HG03442 (cell line): Measurements from ENCODE around the gene PRKCE.
"Not testable (repeated sequence)": the region's sequence is repeated elsewhere in the genome, so short reads cannot be mapped to it uniquely, and the experiment has no call there.

Experiments used
- ATAC-seq: cut with Tn5 transposase; IDR thresholded peaks from one replicate; pipeline ENCODE4 v1.9.1; 2021; ENCODE audit warnings: mild to moderate bottlenecking, moderate library complexity; ENCODE audit not compliant: unreplicated experiment

The PRKCE gene

DNA sequence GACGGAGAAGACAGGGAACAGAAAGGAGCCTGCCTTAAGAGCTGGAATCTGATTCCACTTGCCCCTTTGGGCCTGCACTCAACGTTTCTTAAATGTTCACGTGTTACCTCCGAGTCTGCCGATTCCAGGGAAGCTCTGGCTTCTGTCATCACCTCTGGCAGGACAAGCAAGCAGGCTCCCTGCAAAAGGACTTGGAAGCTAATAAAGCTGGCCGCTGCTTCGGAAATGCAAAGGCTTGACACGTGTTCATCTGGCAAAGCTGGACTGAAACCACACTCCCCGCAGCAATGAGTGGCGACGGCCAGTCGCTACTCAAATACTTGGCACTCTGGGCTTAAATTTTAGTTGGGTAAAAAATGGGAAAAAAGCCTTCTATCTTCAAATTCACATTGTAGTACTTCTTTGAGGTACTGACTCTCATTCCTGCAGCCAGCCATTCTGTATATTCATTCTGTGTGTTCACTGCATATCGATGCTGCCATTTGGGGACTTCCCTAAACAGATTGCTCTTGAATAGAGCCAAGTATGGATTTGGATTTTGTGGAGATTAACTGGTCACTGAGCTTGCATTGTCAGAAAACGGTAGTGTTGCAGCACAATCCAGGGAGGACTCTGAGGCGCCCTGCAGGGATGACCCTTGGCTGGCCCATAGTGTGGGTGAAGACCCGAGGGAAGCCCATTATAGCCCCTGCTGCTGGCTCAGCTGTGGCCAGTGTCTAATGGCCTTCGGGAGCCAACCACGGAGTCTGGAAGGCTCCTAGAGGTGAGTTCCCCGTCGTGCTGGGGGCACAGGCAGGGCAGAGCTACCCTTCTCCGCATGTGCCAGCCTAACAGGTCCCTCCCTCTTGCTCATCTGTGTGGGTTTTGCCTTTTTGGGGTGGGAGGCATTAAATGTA, 231.5 kb downstream of the PRKCE start:
- no peak for ATAC-seq

DNA sequence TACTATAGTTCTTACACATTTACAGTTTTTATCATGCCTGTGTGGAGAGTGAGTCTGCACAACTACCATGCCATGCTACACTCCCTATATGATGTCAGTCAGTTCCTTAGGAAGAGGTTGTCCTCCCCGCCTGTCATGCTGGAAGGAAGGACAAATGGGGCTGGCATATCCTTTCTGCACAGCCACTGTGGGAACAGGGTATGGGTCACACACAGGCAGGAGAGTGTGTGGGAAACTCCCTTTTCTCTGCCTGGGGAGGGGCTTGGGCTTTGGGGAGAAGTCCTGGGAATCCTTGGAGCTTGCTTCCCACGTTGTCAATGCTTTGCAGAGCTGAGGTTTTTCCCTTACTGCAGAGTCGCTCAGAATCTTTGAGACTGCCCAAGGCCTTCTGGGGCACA, 232.1 kb downstream of the PRKCE start:
- ATAC-seq, result no peak

DNA sequence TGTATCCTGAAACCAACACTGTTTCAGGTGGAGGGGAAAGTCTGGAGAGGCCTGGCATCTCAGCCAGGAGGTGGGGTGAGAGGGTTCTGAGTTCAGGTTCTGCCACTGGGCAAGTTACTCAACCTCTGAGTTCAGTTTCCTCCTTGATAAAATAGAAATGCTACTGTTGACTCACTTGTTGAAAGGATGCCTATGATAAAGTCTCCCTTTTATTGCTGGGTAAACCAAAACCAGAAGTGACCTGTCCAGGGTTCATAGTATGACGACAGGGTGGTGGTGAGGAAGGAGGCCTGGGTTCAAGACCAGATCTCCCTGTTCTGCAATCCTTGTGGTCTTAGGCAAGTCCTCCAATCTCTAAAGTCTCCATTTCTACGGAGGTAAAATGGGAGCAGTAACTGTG, 232.7 kb downstream of the PRKCE start:
- ATAC-seq, result no peak

DNA sequence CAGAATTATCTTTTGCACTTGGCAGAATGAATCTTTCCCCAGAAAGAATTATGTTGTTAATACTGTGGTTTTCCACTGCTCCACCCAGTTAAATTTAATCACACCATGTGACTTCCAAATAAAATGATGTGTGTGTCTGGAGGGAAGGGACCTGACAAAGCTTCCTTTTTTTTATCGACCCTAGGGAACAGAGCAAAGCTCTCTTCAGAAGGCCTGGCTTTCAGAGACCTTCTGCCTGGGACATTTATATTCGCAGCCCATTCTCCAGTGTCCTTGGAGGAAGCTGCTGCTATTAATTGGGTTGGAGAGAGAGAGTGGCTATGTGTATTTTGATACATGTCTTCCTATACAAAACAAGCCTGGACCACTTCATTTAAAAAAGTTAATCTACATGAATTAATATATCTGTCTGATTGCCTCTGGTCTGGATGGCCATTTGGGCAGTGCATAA, 233.7 kb downstream of the PRKCE start:
- ATAC-seq, result no peak

DNA sequence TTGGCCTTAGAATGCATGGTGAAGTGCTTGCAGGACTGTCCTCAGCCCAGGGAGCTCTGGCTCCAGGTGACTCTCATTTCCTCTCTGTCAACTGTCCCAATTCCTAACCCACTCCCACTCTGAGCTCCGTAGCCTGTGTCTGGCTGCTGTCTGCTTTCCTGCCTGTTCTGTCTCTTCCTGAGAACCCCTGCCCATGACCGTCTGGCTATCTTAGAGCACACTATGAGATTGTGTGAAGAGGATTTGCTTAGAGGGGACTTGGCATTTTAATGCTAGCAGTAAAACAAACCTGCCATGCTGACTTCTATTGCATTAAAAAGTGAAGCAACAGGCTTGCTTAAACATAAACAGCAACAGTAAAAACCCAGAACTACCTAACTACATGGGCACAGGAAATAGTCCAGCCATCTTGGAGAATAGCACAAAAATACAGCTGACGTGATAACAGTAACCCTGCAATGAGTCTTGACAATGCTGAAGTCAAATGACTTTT, 234.7 kb downstream of the PRKCE start:
- ATAC-seq, result no peak

DNA sequence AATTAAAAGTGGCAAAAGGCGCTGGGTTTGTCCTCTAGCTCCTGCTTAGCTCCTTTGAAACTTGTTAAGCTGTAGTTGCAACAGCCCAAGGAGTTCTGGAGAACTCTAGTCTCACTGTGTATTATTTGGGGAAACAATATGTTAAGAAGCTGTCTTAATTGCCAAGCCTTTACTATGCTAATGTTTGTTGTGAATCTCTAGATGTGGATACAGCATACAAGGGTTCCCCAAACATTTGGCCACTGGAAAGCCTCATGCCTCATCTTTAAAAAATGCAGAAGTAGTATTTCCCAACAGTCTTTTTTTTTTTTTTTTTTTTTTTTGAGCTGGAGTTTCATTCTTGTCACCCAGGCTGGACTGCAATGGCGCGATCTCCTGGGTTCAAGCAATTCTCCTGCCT, 236.7 kb downstream of the PRKCE start:
- ATAC-seq, result no peak

DNA sequence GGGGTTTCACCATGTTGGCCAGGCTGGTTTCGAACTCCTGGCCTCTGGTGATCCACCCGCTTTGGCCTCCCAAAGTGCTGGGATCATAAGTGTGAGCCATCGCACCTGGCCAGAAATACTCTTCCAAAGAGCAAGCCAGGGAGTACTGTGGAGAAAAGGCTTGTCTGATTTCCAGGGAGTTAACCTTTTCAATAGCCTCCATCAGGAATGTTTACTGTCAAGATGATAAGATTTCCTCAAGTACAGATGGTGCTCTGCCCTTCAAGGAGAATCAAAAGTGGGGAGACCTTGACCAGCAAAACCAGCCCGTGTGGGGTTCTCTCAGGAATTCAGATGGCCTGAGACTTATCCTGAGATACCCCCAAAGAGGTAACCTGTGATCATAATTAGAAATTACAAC, 237.2 kb downstream of the PRKCE start:
- ATAC-seq, result no peak

DNA sequence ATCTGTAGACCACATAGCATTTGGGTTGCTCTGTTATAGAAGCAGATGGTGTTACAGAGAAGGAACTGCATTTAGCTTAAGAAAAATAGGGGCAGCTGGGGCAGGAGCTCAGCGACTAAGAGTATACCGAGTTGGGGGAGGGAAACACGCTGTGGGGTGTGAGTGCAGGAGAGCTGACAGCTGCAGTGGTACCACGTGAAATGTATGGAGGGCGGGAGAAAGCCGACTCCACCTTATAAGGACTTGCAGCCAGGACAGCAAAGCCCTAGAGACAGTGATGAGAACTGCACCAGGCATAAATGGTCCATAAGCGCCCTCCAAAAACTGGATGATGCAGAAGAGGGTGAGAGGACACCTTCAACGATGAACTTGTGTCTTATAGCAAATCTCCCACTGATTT, 237.6 kb downstream of the PRKCE start:
- peak; percentile 86 for ATAC-seq

DNA sequence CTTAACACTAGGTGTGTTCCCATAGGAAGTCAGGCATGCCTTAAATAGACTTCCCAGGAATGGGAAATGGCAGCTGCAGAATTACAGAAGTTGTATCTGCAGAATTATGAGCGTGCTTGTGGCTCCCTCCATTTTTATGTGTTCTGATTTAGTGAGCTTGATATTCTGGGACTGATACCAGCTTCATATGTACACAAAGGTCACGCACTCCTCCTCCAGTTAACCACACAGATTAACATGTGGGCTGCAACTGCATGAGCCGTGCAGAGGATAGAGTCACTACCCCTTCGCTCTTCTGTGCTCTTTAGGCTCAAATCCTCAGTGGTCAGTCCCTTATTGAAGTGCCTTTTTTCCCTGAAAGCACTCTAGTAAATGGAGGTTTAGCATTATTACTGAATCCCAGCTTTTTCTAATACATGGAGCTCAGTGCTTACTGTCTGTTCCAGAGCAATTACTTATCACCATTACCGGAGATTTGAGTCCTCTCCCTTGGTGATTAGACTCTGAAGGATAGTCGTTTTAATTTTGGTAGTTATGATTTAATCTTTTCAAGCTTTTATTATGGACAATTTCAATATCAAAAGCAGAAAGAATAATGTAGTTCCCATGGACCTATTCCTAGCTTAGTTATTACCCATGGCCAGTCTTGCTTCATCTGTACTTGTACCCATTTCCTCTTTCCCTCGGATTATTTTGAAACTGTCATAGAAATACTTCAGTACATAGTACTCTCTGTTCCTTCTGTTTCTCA, 238.3 kb downstream of the PRKCE start:
- ATAC-seq, result peak; percentile 37

DNA sequence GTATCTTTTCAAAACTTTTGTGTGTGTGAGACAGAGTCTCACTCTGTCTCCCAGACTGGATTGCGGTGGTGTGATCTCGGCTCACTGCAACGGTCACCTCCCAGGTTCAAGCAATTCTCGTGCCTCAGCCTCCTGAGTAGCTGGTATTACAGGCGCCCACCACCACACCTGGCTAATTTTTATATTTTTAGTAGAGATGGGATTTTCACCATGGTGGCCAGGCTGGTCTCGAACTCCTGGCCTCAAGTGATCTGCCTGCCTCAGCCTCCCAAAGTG, 238.8 kb downstream of the PRKCE start:
- ATAC-seq, result not testable (repeated sequence)

DNA sequence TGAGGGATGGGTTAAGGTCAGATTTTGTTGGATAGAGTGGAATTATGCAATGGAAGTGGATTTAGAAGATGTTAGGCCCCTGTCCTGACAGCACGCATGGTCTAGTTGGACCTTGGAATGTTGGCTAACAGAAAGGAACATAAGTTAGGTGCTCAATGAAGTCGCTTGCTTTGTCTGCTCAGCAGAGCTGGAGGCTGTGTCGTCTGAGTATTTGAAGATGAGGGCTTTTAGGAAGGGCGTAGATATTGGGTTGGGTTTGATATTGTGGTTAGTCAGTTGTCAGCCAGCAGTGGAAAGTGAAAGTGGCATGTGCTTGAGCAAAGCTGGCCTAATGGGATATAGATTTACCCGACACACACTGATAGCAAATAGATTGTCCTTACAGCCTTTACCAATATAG, 239.3 kb downstream of the PRKCE start:
- no peak for ATAC-seq

DNA sequence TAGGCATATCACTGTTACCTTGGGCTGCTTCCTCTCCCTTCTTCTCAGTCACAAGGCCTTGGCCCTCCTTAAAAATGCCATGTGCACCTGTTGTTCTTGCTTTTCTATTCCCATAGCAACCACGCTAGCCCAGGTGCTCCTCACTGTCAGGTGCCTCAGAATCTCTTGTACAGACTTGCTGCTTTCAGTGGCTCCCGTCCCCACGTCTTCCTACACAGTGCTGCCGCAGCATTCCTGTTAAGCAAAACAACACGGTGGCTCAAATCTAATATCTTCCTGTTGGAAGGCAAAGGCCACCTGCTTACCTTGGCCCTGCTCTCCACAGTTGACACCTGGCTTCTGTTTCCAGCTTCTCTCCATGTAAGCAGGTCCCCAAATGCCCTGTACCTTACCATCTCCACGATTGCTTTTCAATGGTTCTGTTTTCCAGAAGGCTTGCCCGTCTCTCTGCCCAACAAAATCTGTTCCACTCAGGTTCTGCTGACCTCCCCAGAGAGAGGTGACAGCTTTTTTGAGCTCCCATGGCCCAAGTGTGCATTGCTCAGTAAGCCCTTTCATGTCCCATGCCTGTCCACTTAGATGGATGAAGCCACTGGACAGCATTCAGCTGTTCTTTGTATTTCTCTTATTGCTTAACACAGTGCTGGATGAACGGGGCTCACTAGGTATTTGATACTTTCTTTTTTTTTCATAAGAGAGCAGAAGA, 240.4 kb downstream of the PRKCE start:
- ATAC-seq, result no peak

DNA sequence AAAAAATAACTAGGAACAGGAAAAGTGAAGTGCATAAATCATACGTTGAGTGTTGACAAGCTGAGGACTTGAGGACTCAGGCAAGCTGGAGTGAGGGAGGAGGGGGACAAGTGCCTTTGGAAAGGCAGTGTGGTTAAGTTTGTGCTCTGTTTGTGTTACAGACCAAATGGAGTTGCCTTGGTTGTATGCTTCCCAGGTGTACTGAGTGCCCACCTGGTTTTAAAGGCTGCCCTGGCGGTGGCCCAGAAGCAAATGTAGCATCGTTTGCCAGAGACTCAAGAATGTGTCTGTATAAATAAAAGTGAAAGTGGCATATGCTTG, 240.9 kb downstream of the PRKCE start:
- no peak for ATAC-seq

DNA sequence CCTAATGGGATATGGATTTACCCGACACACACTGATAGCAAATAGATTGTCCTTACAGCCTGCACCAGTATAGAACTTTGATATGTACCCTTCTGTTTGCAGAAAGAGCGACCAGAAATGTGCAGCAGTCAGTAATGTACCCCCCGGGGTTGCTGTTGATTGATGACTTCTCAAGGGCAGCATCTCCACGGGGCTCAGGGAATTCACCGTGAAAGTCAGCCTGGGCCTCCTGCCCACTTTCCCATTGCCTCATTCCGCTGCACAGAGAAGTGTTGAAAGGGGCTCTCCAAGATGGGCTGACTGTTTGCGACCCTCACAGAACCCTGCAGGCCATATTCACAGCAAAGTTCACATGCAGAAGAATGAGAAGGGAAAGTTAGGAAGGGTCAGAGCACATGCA, 241.3 kb downstream of the PRKCE start:
- no peak for ATAC-seq

DNA sequence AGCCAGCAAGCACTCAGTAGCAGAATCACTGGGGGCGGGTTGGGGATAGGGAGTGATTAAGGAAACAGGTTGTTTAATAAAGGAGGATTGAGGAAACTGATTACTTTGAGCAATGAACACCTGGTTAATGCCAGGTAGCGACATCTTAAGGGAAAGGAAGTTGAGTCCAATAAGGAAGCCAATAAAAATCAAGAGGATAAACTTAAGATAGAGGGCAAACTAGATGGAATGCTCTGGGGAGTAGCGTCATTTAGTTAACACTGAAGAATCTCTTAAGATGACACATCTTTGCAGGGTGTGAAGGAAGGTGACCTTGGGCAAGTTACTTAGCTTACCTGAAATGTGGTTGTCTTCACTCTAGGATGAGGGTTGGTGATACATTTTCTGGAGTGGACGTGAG, 242.7 kb downstream of the PRKCE start:
- no peak for ATAC-seq

DNA sequence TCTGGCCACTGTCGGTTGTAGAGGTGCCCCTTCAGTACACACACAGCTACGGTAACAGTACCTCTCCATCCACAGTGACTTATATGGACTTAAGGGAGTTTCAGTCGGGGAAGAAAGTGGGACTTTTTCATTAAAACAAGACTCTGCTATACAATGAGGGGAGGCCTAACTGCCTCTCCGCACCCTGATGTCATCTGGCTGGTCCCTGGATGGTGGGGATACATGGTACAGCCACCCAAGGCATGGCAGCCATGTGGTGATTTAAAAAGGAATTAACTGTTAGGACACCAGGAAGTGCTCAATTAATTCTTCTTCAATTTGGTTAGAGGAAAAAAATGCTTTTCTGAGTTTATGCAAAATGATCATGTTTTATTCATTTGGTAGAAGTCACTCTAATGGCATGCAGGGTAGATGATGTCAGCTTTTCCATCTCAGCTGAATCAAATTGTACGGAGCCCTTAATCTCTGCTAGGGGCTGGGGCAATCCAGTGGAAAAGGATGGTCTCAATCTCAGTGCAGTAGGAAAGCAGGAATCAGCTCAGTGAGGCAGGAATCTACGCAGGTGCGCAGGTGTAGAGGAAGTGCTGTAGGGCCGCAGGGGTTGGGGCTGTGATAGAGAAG, 243.9 kb downstream of the PRKCE start:
- no peak for ATAC-seq

DNA sequence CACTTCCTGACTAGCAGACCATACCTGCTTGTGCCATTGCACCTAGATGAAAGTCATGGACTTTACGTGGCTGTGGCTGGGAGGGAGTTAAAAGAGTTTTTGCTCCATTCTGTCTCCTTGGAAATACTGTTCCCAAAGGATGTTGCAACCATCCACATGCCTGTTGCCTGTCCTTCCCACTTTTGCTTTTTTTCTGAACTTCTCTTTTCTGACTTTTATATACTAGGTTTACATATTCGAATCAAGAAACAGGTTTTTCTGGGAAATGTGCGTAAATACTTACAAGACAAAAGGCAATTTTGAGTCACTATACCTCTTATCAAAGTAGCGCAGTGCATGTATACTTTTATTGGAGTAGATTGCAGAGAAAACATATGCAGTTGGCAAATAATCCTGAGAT, 244.8 kb downstream of the PRKCE start:
- ATAC-seq, result no peak

DNA sequence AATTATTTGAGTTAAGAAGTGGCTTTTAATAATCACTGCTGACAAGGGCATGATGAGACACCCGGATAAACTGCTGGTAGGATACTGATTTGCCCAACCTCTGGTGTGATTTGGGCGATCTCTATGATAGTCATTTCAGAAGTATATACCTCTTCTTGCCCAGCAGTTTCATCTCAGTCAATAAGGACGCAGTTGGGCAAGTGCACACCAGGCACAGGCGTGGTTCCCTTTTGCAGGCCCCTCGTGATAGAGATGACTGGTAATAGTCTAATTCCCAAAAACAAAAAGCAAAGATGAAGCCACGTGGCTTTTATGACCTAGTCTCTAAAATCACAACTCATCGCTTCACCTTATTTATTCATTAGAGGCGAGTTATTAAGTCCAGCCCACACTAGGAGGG, 246.4 kb downstream of the PRKCE start:
- ATAC-seq, result no peak

DNA sequence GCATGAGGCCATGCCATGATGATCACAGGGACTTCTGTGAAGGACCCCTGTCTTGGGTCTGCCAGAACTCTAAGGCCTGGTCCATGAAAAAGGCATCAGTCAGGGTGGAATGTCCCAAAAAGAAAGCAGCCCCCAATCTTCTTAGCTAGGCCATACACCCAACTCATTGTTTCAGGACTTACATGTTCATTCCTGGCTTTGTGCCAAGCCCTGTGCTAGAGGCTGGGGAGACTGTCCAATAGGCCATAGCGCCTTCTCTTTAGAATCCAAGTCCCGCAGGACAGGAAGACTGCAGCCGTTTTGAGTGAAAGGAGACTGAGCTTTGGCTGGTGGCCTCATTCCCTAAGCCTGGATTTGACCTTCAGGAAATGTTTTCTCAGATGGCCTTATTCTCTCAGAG, 247.3 kb downstream of the PRKCE start:
- ATAC-seq, result no peak

DNA sequence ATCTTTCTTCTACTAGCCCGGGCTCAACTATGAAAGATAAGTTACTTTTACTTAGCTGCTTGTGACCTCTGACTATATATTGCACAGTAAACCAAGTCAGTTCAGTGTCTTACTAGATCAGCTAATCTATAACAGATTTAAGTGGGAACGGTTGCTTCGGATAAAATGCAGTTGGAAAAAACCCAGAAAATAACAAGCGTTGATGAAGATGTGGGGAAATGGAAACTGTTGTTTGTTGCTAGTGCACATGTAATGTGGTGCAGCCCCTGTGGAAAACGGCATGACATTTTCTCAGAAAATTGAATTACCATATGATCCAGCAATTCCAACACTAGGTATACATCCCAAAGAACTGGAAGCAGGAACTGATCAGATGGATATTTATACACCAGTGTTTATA, 248.5 kb downstream of the PRKCE start:
- ATAC-seq, result no peak

DNA sequence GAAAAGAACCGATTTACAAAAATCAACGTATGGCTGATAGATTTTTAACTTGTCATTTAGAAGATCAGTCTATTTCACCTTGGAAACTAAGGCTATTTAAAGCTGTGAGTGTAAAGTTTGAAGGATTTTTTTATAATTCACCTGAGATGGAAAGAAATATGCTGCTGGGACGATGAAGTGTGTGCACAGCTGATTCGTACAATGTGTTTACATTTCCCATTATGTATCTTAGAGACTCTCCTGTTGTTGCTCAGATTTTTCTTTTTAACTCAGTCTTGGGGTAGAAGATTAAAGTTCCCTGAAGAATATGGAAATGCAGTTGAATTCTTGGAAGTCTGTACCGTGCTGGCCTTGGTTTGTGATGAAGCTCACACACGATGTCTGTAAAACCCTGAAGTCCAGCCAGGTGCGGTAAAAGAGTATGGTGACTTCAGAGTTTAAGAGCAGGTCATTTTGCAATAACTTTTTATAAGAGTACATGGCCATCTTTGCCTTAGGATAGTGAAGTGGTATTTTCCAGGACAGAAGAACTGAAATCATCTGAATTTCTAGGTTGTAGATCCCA, 250.1 kb downstream of the PRKCE start:
- ATAC-seq, result no peak
